ENCODE data around the gene SUN1.

DNA sequence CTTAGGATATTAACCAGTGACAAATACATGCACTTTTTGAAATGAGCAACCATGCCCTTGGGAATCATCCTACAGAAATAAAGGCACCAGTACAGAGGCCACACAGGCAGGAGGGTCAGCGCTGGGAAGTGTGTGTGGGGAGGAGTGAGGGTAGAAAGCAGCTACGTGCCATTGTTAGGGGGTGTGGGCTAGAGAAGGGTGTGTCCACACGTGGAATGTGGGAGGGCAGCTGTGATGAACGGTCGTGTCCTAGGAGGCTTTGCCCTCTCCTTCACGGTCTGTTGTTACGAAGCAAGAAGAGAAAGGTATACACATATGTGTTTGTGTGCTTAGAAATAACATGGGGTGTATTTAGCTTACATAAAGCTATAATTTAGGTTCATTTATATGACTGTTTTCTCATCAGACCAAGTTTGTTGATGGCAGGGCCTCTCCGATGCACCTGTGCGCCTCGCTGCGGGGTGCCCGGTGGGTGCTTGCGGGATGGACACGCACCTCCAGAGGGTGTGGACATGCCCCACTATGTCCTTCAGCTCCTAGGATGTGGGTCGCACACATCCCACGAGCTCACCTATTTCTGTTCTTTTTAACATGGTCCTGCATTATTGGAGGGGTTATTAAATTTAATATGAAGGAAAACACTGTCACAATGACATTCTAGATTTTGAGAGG, 27.2 kb downstream of the SUN1 start:
- no peak for TF ChIP-seq POLR2A (IDR thresholded peaks at IDR 0.05; ENCODE audit: low read depth, low read length)
- no peak for TF ChIP-seq POLR2AphosphoS5 (IDR thresholded peaks at IDR 0.05; ENCODE audit: low read depth, low read length)
- no peak for TF ChIP-seq SPI1 (IDR thresholded peaks at IDR 0.05; ENCODE audit: low read depth, low read length)
